ENCODE results near the gene GTF2A1L. TPM values are rescaled to one million over a fixed set of nuclear protein-coding genes. Genes with fewer than 3 reads are reported as not detected.
"Not testable (repeated sequence)": the region's sequence is repeated elsewhere in the genome, so short reads cannot be mapped to it uniquely, and the experiment has no call there.

Gene GTF2A1L
- total and polyA plus RNA-seq, 9 donors = 2.1 to 13.8 (median 3.6) TPM; not detected in 3

GRCh38 chr2:48600917-48601316 is 16.7 kb upstream of the GTF2A1L start:
- H3K4me3 ChIP-seq = no peak overlapping the region
- no peak overlapping the region for H3K27ac ChIP-seq
- H3K9me3 ChIP-seq = no peaks in the 10 kb centered on the region
- no peaks in the 10 kb centered on the region for H3K27me3 ChIP-seq
- H3K4me1 ChIP-seq (ENCODE audit: insufficient read depth) = no peaks in the 10 kb centered on the region
- DNase-seq = no peak
- intact Hi-C loops (cut with DNase I) = no loop called here
- no peaks in the 10 kb centered on the region for H3K36me3 ChIP-seq
- 63 to 82% (median 80%) methylated on average over 3 of the region's 3 CpGs for WGBS, 3 donors
- no peak for TF ChIP-seq POLR2A (IDR thresholded peaks at IDR 0.05)
- no peak for TF ChIP-seq CTCF (IDR thresholded peaks at IDR 0.05)
- TF ChIP-seq EP300 (IDR thresholded peaks at IDR 0.05) = no peak

- Histone ChIP-seq H3K9me3 (no peaks in the 10 kb centered on the region), H3K4me1 (ENCODE audit: insufficient read depth) (no peaks in the 10 kb centered on the region), H3K27me3 (no peaks in the 10 kb centered on the region), H3K36me3 (no peaks in the 10 kb centered on the region), H3K4me3 (no peak overlapping the region), H3K27ac (no peak overlapping the region)
- intact Hi-C loops (cut with DNase I) = no loop called here
- DNase-seq = no peak
- TF ChIP-seq CTCF (IDR thresholded peaks at IDR 0.05) (no peak), EP300 (IDR thresholded peaks at IDR 0.05) (no peak), POLR2A (IDR thresholded peaks at IDR 0.05) (no peak)
- WGBS, 3 donors = 84 to 89% (median 87%) methylated on average over 7 of the region's 7 CpGs
Observed at GRCh38 chr2:48601349-48601748, 16.3 kb upstream of the GTF2A1L start.

- Histone ChIP-seq H3K36me3 (no peaks in the 10 kb centered on the region), H3K4me3 (no peak overlapping the region), H3K9me3 (no peaks in the 10 kb centered on the region), H3K27me3 (no peaks in the 10 kb centered on the region), H3K4me1 (ENCODE audit: insufficient read depth) (no peaks in the 10 kb centered on the region), H3K27ac (no peak overlapping the region)
- WGBS, 3 donors = 58 to 68% (median 67%) methylated on average over 5 of the region's 5 CpGs
- TF ChIP-seq EP300 (IDR thresholded peaks at IDR 0.05) = no peak
- intact Hi-C loops (cut with DNase I) = no loop called here
- no peak for DNase-seq
Observed at GRCh38 chr2:48605482-48606175, 12.0 kb upstream of the GTF2A1L start.

- Histone ChIP-seq H3K4me3 (no peak overlapping the region), H3K36me3 (no peaks in the 10 kb centered on the region), H3K27me3 (no peaks in the 10 kb centered on the region), H3K4me1 (ENCODE audit: insufficient read depth) (no peaks in the 10 kb centered on the region), H3K27ac (no peak overlapping the region), H3K9me3 (no peaks in the 10 kb centered on the region)
- DNase-seq = no peak
- intact Hi-C loops (cut with DNase I) = no loop called here
- WGBS, 3 donors = 81 to 84% (median 83%) methylated on average over 10 of the region's 10 CpGs
- TF ChIP-seq POLR2A (IDR thresholded peaks at IDR 0.05) (no peak), CTCF (IDR thresholded peaks at IDR 0.05) (no peak), EP300 (IDR thresholded peaks at IDR 0.05) (no peak)
Observed at GRCh38 chr2:48607307-48608014, 10.2 kb upstream of the GTF2A1L start.

- Histone ChIP-seq H3K27me3 (no peaks in the 10 kb centered on the region), H3K27ac (no peak overlapping the region), H3K4me1 (ENCODE audit: insufficient read depth) (no peaks in the 10 kb centered on the region), H3K9me3 (no peaks in the 10 kb centered on the region), H3K4me3 (no peak overlapping the region), H3K36me3 (no peaks in the 10 kb centered on the region)
- DNase-seq = no peak
- no peak for TF ChIP-seq EP300 (IDR thresholded peaks at IDR 0.05)
- no peak for TF ChIP-seq POLR2A (IDR thresholded peaks at IDR 0.05)
- TF ChIP-seq CTCF (IDR thresholded peaks at IDR 0.05) = no peak
- 92 to 95% (median 94%) methylated on average over 2 of the region's 2 CpGs for WGBS, 3 donors
- intact Hi-C loops (cut with DNase I) = no loop called here
Observed at GRCh38 chr2:48613211-48613610, 4.4 kb upstream of the GTF2A1L start.

- H3K27ac ChIP-seq; H3K4me3 ChIP-seq; intact Hi-C loops (cut with DNase I); H3K36me3 ChIP-seq; DNase-seq; H3K9me3 ChIP-seq; H3K4me1 ChIP-seq (ENCODE audit: insufficient read depth); H3K27me3 ChIP-seq: not testable (repeated sequence)
- WGBS, 3 donors = 96 to 99% (median 96%) methylated on average over 11 to 34 of the region's 35 CpGs
Observed at GRCh38 chr2:48614581-48614980, 3.1 kb upstream of the GTF2A1L start.
